DND-41 (cell line): ENCODE measurements around the gene PRRX2.

ENCODE experiments used
- ATAC-seq: fragments of 200-7000 bp; cut with Tn5 transposase; 3 replicates; pipeline ENCODE4 v1.9.1; 2021; ENCODE audit warnings: low read depth; ENCODE audit not compliant: insufficient read depth
- DNase-seq: peaks from one replicate; pipeline ENCODE4 v3.0.0-alpha.2; 2020
- H2AFZ ChIP-seq: 2 replicates; pipeline ENCODE4 v1.6.0; 2012; ENCODE audit warnings: low read depth, low read length
- H3K27ac ChIP-seq: 2 replicates; pipeline ENCODE4 v1.5.1; 2012; ENCODE audit warnings: low read length, inconsistent platforms
- H3K27me3 ChIP-seq: fragments of 200-600 bp; sonication (generic); 2 replicates; pipeline ENCODE4 v1.6.0; 2012; ENCODE audit warnings: low read length, mild to moderate bottlenecking, inconsistent platforms; ENCODE audit not compliant: insufficient read depth, poor library complexity
- H3K36me3 ChIP-seq: 2 replicates; pipeline ENCODE4 v1.5.1; 2012; ENCODE audit warnings: low read length, inconsistent platforms; ENCODE audit not compliant: insufficient read depth
- H3K4me1 ChIP-seq: 2 replicates; pipeline ENCODE4 v1.5.1; 2012; ENCODE audit warnings: mild to moderate bottlenecking, low read length; ENCODE audit not compliant: insufficient read depth
- H3K4me2 ChIP-seq: 2 replicates; pipeline ENCODE4 v1.6.0; 2012; ENCODE audit warnings: mild to moderate bottlenecking, moderate library complexity, low read length, inconsistent platforms; ENCODE audit not compliant: insufficient read depth
- H3K4me3 ChIP-seq, 2 experiments: fragments of 200-600 bp in 1 of 2; shearing (Covaris generic) in 1 of 2; 2 replicates each; pipeline ENCODE4 v1.5.1; 2012 to 2016; ENCODE audit warnings: inconsistent platforms in 2 of 2, low read length in 2 of 2, mild to moderate bottlenecking in 2 of 2, low read depth in 1 of 2, moderate library complexity in 1 of 2
- H3K79me2 ChIP-seq: 2 replicates; pipeline ENCODE4 v1.6.0; 2012; ENCODE audit warnings: low read length, inconsistent platforms; ENCODE audit not compliant: insufficient read depth
- H3K9ac ChIP-seq: 2 replicates; pipeline ENCODE4 v1.6.0; 2012; ENCODE audit warnings: low read depth, mild to moderate bottlenecking, inconsistent platforms, low read length, moderate library complexity
- H3K9me3 ChIP-seq: 2 replicates; pipeline ENCODE4 v1.5.1; 2012; ENCODE audit warnings: low read length, moderate library complexity, mild to moderate bottlenecking, inconsistent platforms; ENCODE audit not compliant: insufficient read depth, severe bottlenecking
- H4K20me1 ChIP-seq: 2 replicates; pipeline ENCODE4 v1.6.0; 2012; ENCODE audit warnings: low read length; ENCODE audit not compliant: insufficient read depth
- CTCF ChIP-seq: IDR thresholded peaks from 2 replicates; pipeline ENCODE4 v1.5.1; 2012; ENCODE audit warnings: borderline replicate concordance, low read length, moderate library complexity, mild to moderate bottlenecking; ENCODE audit not compliant: poor library complexity, severe bottlenecking; ENCODE audit errors: extremely low read depth
- EZH2 ChIP-seq: IDR thresholded peaks from 3 replicates; pipeline ENCODE4 v1.6.1; 2012; ENCODE audit warnings: borderline replicate concordance, low read depth, mild to moderate bottlenecking, moderate library complexity, low read length, inconsistent platforms; ENCODE audit not compliant: severe bottlenecking

Gene PRRX2

GRCh38 chr9:129701054-129701453 lies 35.6 kb downstream of the PRRX2 start:
- TF ChIP-seq EZH2 (no peak), CTCF (no peak)
- no peaks in the 10 kb centered on the region for H3K27me3 ChIP-seq
- H3K4me3 ChIP-seq: no peak overlapping the region
- no peak overlapping the region for H3K9ac ChIP-seq
- no peaks in the 10 kb centered on the region for H3K79me2 ChIP-seq
- no peak overlapping the region for H2AFZ ChIP-seq
- DNase-seq (no peak), ATAC-seq (no peak)
- H3K36me3 ChIP-seq: no peaks in the 10 kb centered on the region
- H3K27ac ChIP-seq: no peak overlapping the region
- no peak overlapping the region for H3K4me2 ChIP-seq
- no peaks in the 10 kb centered on the region for H4K20me1 ChIP-seq
- no peaks in the 10 kb centered on the region for H3K9me3 ChIP-seq
- H3K4me1 ChIP-seq: no peaks in the 10 kb centered on the region

- Histone ChIP-seq H2AFZ (no peak overlapping the region), H3K4me2 (no peak overlapping the region), H3K9ac (no peak overlapping the region), H3K36me3 (no peaks in the 10 kb centered on the region), H3K4me1 (no peaks in the 10 kb centered on the region), H3K27ac (no peak overlapping the region), H3K27me3 (no peaks in the 10 kb centered on the region), H3K79me2 (no peaks in the 10 kb centered on the region), H3K4me3 (no peak overlapping the region), H3K9me3 (no peaks in the 10 kb centered on the region), H4K20me1 (no peaks in the 10 kb centered on the region)
- ATAC-seq (no peak), DNase-seq (no peak)
- TF ChIP-seq CTCF (no peak), EZH2 (no peak)
Observed at GRCh38 chr9:129701549-129701948, 36.1 kb downstream of the PRRX2 start.

- ATAC-seq (no peak), DNase-seq (no peak)
- Histone ChIP-seq H3K9ac (no peak overlapping the region), H3K79me2 (no peaks in the 10 kb centered on the region), H3K4me1 (no peaks in the 10 kb centered on the region), H3K4me3 (no peak overlapping the region), H3K27me3 (no peaks in the 10 kb centered on the region), H3K36me3 (no peaks in the 10 kb centered on the region), H2AFZ (no peak overlapping the region), H3K27ac (no peak overlapping the region), H3K9me3 (no peaks in the 10 kb centered on the region), H4K20me1 (no peaks in the 10 kb centered on the region), H3K4me2 (no peak overlapping the region)
- TF ChIP-seq CTCF (no peak), EZH2 (no peak)
Observed at GRCh38 chr9:129702589-129703520, 37.4 kb downstream of the PRRX2 start.
